GM12878 (cell line): ENCODE measurements around the gene NFKB2. TPM values are rescaled to one million over a fixed set of nuclear protein-coding genes. Genes with fewer than 3 reads are reported as not detected.
A peak's percentile ranks its signal among the peaks of the same experiment; 100 is the strongest.

Source experiments
- ATAC-seq: fragments of 200-7000 bp; cut with Tn5 transposase; 3 replicates; pipeline ENCODE4 v1.9.1; 2020; ENCODE audit warnings: mild to moderate bottlenecking, moderate library complexity
- BruUV-seq: library from RNA; stranded (reverse); fragments of 400-500 nt; replicated peaks from 2 replicates; lab custom pipeline; 2021; lab: Mats Ljungman, UMichigan
- CTCF ChIA-PET: fragments of 300-600 bp; sonication (Branson Sonifier 250); formaldehyde crosslinking; extraction: SDS; loops from one replicate; lab custom pipeline; 2021; ENCODE audit warnings: inconsistent platforms; lab: Yijun Ruan, JAX
- POLR2A ChIA-PET: fragments of 350-600 bp; formaldehyde crosslinking; extraction: SDS; loops from one replicate; lab custom pipeline; 2021; ENCODE audit warnings: inconsistent platforms; lab: Charles Lee
- RAD21 ChIA-PET: fragments of 300-600 bp; sonication (Branson Sonifier 250); formaldehyde crosslinking; loops from one replicate; lab custom pipeline; 2023; ENCODE audit warnings: antibody characterized with exemption; ENCODE audit not compliant: unreplicated experiment; lab: Charles Lee
- SMC1A ChIA-PET: fragments of 300-600 bp; sonication (Branson Sonifier 250); formaldehyde crosslinking; loops from one replicate; lab custom pipeline; 2023; ENCODE audit not compliant: unreplicated experiment, uncharacterized antibody; lab: Charles Lee
- DNase-seq: peaks from one replicate; pipeline ENCODE4 v3.0.0-alpha.2; 2011; ENCODE audit warnings: low read depth, low spot score
- FAIRE-seq: peaks from 3 replicates; lab custom pipeline; 2011; peaks lifted over from hg19 to GRCh38; lab: Jason Lieb, UNC
- H2AFZ ChIP-seq: 2 replicates; pipeline ENCODE4 v1.6.0; 2011; ENCODE audit warnings: low read depth, low read length, control low read depth; ENCODE audit not compliant: control insufficient read depth
- H3K27ac ChIP-seq: 2 replicates; pipeline ENCODE4 v1.5.1; 2011; ENCODE audit warnings: control low read depth; ENCODE audit not compliant: control insufficient read depth, insufficient read depth
- H3K27me3 ChIP-seq, 2 experiments: replicated peaks in 1 of 2; 2 replicates each; pipeline versions ENCODE4 v1.6.0 to v1.6.1; 2011; ENCODE audit warnings: low read length in 1 of 2; ENCODE audit not compliant: control insufficient read depth in 2 of 2, insufficient read depth in 2 of 2
- H3K36me3 ChIP-seq, 2 experiments: 2 replicates each; pipeline ENCODE4 v1.5.1; 2011; ENCODE audit warnings: low read length in 1 of 2; ENCODE audit not compliant: control insufficient read depth in 2 of 2, insufficient read depth in 2 of 2
- H3K4me1 ChIP-seq: 2 replicates; pipeline ENCODE4 v1.6.1; 2011; ENCODE audit warnings: mild to moderate bottlenecking, low read length, moderate library complexity, mixed read lengths; ENCODE audit not compliant: control insufficient read depth, insufficient read depth
- H3K4me2 ChIP-seq: 2 replicates; pipeline ENCODE4 v1.6.0; 2011; ENCODE audit warnings: control low read depth; ENCODE audit not compliant: control insufficient read depth, insufficient read depth
- H3K4me3 ChIP-seq: fragments of 200-600 bp; sonication (generic); 2 replicates; pipeline ENCODE4 v1.5.1; 2016
- H3K79me2 ChIP-seq: 2 replicates; pipeline ENCODE4 v1.6.0; 2011; ENCODE audit warnings: low read length; ENCODE audit not compliant: control insufficient read depth, insufficient read depth
- H3K9ac ChIP-seq: 2 replicates; pipeline ENCODE4 v1.8.0; 2011; ENCODE audit warnings: low read length, control low read depth, mixed read lengths; ENCODE audit not compliant: control insufficient read depth, insufficient read depth
- H3K9me3 ChIP-seq: replicated peaks from 3 replicates; pipeline ENCODE4 v1.5.1; 2011; ENCODE audit warnings: mild to moderate bottlenecking, low read length; ENCODE audit not compliant: control insufficient read depth, insufficient read depth
- H4K20me1 ChIP-seq: 2 replicates; pipeline ENCODE4 v1.6.0; 2011; ENCODE audit not compliant: control insufficient read depth, insufficient read depth
- BHLHE40 ChIP-seq, 2 experiments: fragments of 450-650 bp in 1 of 2; IDR thresholded peaks; 2 replicates each; pipeline ENCODE4 v1.6.1; 2011 to 2017; ENCODE audit warnings: low read depth in 2 of 2, borderline replicate concordance in 1 of 2, improper control_type of control experiment in 1 of 2, low read length in 1 of 2, mild to moderate bottlenecking in 1 of 2
- HDGF ChIP-seq: fragments of 450-650 bp; IDR thresholded peaks from 2 replicates; pipeline ENCODE4 v1.6.1; 2016; ENCODE audit warnings: antibody characterized with exemption
- MLLT1 ChIP-seq: fragments of 450-650 bp; IDR thresholded peaks from 2 replicates; pipeline ENCODE4 v1.6.1; 2016; ENCODE audit warnings: mild to moderate bottlenecking
- NBN ChIP-seq: fragments of 450-650 bp; IDR thresholded peaks from 2 replicates; pipeline ENCODE4 v1.6.1; 2016
- POU2F2 ChIP-seq: IDR thresholded peaks from 3 replicates; pipeline ENCODE4 v1.6.1; 2011; ENCODE audit warnings: low read depth, mild to moderate bottlenecking, low read length, borderline replicate concordance
- RAD51 ChIP-seq: fragments of 450-650 bp; IDR thresholded peaks from 2 replicates; pipeline ENCODE4 v1.6.1; 2016; ENCODE audit warnings: moderate library complexity, mild to moderate bottlenecking, inconsistent platforms
- RELB ChIP-seq: fragments of 450-650 bp; IDR thresholded peaks from 2 replicates; pipeline ENCODE4 v1.6.1; 2017; ENCODE audit warnings: low read depth, mild to moderate bottlenecking, moderate library complexity
- SIN3A ChIP-seq: IDR thresholded peaks from 2 replicates; pipeline ENCODE4 v1.6.1; 2012; ENCODE audit warnings: low read depth, low read length, improper control_type of control experiment
- SKIL ChIP-seq: fragments of 450-650 bp; IDR thresholded peaks from 2 replicates; pipeline ENCODE4 v1.6.1; 2017; ENCODE audit warnings: mild to moderate bottlenecking, low read depth, inconsistent platforms; ENCODE audit not compliant: poor library complexity, severe bottlenecking
- SREBF1 ChIP-seq: IDR thresholded peaks from 2 replicates; pipeline ENCODE4 v1.6.1; 2012; ENCODE audit warnings: mild to moderate bottlenecking, low read length
- YY1 ChIP-seq: IDR thresholded peaks from 2 replicates; pipeline ENCODE4 v1.6.1; 2011; ENCODE audit warnings: low read depth, mild to moderate bottlenecking, low read length
- ZNF384 ChIP-seq: IDR thresholded peaks from 2 replicates; pipeline ENCODE4 v1.6.1; 2012; ENCODE audit warnings: low read depth, mild to moderate bottlenecking, low read length, improper control_type of control experiment, borderline replicate concordance
- ZZZ3 ChIP-seq: IDR thresholded peaks from 2 replicates; pipeline ENCODE4 v1.6.1; 2011; ENCODE audit warnings: low read depth; ENCODE audit not compliant: control insufficient read depth, insufficient read length
- WGBS: methylation state at CpG from one replicate; pipeline ENCODE4 v1.1.6; 2016; ENCODE audit warnings: low lambda C conversion rate; ENCODE audit not compliant: insufficient replicate concordance, insufficient coverage; ENCODE audit errors: missing lambda C conversion rate; 5-methylcytosine and 5-hydroxymethylcytosine counted together
- in situ Hi-C: fragments of 300-500 bp; cut with MboI; formaldehyde crosslinking; loops from 9 replicates; pipeline ENCODE4 v1.14.3; 2018; ENCODE audit warnings: mixed read lengths
- intact Hi-C: fragments of 100-400 bp; cut with micrococcal nuclease; formaldehyde crosslinking; loops from one replicate; pipeline ENCODE4 v1.14.2; 2022; ENCODE audit not compliant: unreplicated experiment
- polyA plus RNA-seq, 11 experiments: library from polyadenylated mRNA; depleted of rRNA in 4 of 11; unstranded in 6 of 11; stranded (reverse) in 5 of 11; fragments of >200 nt; fragmentation: Nextera tagmentation in 4 of 11; fragmentation: Illumina TruSeq in 1 of 11; extraction: Ambion mirVana in 4 of 11; extraction: Trizol in 1 of 11; gene quantifications; 1 replicate in 1 of 11; 2 replicates in 10 of 11; pipeline versions ENCODE4 v1.2.1 to v1.2.3, GENCODE V29; 2011 to 2016; ENCODE audit warnings: inconsistent platforms in 2 of 11, missing spikeins in 2 of 11, low read depth in 1 of 11
- total RNA-seq, 4 experiments: library from RNA; depleted of rRNA in 3 of 4; stranded (reverse); fragments of >200 nt in 3 of 4; fragmentation: Illumina TruSeq in 1 of 4; extraction: Trizol in 1 of 4; gene quantifications; 2 replicates each; pipeline versions ENCODE4 v1.2.1 to v1.2.3, GENCODE V29; 2013 to 2021

NFKB2 gene
- total and polyA plus RNA-seq, 10 of the 15 experiments (the other 5 are each of a cell fraction or from before 2014, with no cell fraction given) = 0.56 to 144 (median 49.4) TPM

GRCh38 chr10:102449321-102450123, 54.0 kb downstream of the NFKB2 start:
- POLR2A ChIA-PET = interaction anchor here (0.5 to 6.1 kb wide), 21 partner anchors 8 to 317 kb away, joined by 3 to 69 read pairs (median 5); partner anchors contain the start of genes CUEDC2, FBXL15, GBF1 and NFKB2
- 6% methylated on average over 26 of the region's 30 CpGs for WGBS

More at GRCh38 chr10:102449321-102450123, 54.0 kb downstream of the NFKB2 start:
- H3K4me1 ChIP-seq = peaks cover 18% of the 10 kb centered on the region
- H3K27ac ChIP-seq = peak overlapping the region; percentile 88
- ChIA-PET CTCF (interaction anchor here (0.7 to 4.0 kb wide), 10 partner anchors 9 to 56 kb away, joined by 3 to 21 read pairs (median 4); partner anchors contain the start of genes CUEDC2 and FBXL15), RAD21 (interaction anchor here (0.7 to 3.7 kb wide), 6 partner anchors 11 to 926 kb away, joined by 4 to 20 read pairs (median 10); partner anchors contain the start of genes CUEDC2 and FBXL15), SMC1A (interaction anchor here (0.6 to 3.4 kb wide), 6 partner anchors 13 to 96 kb away, joined by 3 to 23 read pairs (median 4); partner anchors contain the start of genes CUEDC2 and NFKB2)
- peak overlapping the region; percentile 85 for H2AFZ ChIP-seq
- TF ChIP-seq MLLT1 (0 out of 2 replicates have a peak, but pooled peaks have one; percentile 42), RAD51 (peak; percentile 57), HDGF (no peak), BHLHE40 (IDR thresholded peaks at IDR 0.05; ENCODE audit: borderline replicate concordance in 1 of 2, low read depth in 2 of 2, low read length in 1 of 2) (0 out of 4 replicates have a peak, but pooled peaks of 1 of the 2 experiments have one; percentile 38), POU2F2 (0 out of 3 replicates have a peak, but pooled peaks have one; percentile 6), YY1 (peak; percentile 74), ZZZ3 (no peak), NBN (0 out of 2 replicates have a peak, but pooled peaks have one; percentile 57), SIN3A (0 out of 2 replicates have a peak, but pooled peaks have one; percentile 42), SKIL (no peak), ZNF384 (peak; percentile 94), RELB (no peak; the same call in 1 of the 2 replicates), SREBF1 (peak; percentile 35; the same call in 1 of the 2 replicates)
- H3K4me2 ChIP-seq = peak overlapping the region; percentile 95
- no peaks in the 10 kb centered on the region for H3K27me3 ChIP-seq
- BruUV-seq = no TSS peak
- ATAC-seq (peak; percentile 87), DNase-seq (peak; percentile 55), FAIRE-seq (peak; percentile 74)
- H4K20me1 ChIP-seq = no peaks in the 10 kb centered on the region
- H3K9ac ChIP-seq = peak overlapping the region; percentile 90
- in situ Hi-C loops (no loop called here), intact Hi-C loops (loop anchor here (2.0 kb wide), 2 partner anchors 17 to 53 kb away; partner anchors contain the start of genes ACTR1A, CUEDC2 and SUFU)
- H3K4me3 ChIP-seq = peak overlapping the region; percentile 99
- H3K9me3 ChIP-seq = no peaks in the 10 kb centered on the region
- peaks cover 21% of the 10 kb centered on the region for H3K79me2 ChIP-seq
- H3K36me3 ChIP-seq = no peaks in the 10 kb centered on the region; a peak in 1 of 4 replicates
